ENCODE results near the gene ATXN1. TPM values are rescaled to one million over a fixed set of nuclear protein-coding genes. Genes with fewer than 3 reads are reported as not detected.
A peak's percentile ranks its signal among the peaks of the same experiment; 100 is the strongest.

The ATXN1 gene
- polyA plus RNA-seq, 1 of the 3 experiments (the other 2 are of a cell fraction) = 7.9 TPM

- TF ChIP-seq MAX (IDR thresholded peaks at IDR 0.05; ENCODE audit: low read depth) = peak; percentile 44; the same call in 1 of the 2 replicates
- TF ChIP-seq RXRA (IDR thresholded peaks at IDR 0.05; ENCODE audit: borderline replicate concordance, low read depth) = no peak; the same call in 1 of the 2 replicates
- TF ChIP-seq, protein P1, sequence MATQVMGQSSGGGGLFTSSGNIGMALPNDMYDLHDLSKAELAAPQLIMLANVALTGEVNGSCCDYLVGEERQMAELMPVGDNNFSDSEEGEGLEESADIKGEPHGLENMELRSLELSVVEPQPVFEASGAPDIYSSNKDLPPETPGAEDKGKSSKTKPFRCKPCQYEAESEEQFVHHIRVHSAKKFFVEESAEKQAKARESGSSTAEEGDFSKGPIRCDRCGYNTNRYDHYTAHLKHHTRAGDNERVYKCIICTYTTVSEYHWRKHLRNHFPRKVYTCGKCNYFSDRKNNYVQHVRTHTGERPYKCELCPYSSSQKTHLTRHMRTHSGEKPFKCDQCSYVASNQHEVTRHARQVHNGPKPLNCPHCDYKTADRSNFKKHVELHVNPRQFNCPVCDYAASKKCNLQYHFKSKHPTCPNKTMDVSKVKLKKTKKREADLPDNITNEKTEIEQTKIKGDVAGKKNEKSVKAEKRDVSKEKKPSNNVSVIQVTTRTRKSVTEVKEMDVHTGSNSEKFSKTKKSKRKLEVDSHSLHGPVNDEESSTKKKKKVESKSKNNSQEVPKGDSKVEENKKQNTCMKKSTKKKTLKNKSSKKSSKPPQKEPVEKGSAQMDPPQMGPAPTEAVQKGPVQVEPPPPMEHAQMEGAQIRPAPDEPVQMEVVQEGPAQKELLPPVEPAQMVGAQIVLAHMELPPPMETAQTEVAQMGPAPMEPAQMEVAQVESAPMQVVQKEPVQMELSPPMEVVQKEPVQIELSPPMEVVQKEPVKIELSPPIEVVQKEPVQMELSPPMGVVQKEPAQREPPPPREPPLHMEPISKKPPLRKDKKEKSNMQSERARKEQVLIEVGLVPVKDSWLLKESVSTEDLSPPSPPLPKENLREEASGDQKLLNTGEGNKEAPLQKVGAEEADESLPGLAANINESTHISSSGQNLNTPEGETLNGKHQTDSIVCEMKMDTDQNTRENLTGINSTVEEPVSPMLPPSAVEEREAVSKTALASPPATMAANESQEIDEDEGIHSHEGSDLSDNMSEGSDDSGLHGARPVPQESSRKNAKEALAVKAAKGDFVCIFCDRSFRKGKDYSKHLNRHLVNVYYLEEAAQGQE (IDR thresholded peaks at IDR 0.05; ENCODE audit: low read depth, low read length) = peak; percentile 55; the same call in 1 of the 2 replicates
- TF ChIP-seq SMC3 (IDR thresholded peaks at IDR 0.05; ENCODE audit: low read depth, low read length) = no peak
- TF ChIP-seq NRF1 (IDR thresholded peaks at IDR 0.05; ENCODE audit: low read depth, low read length) = no peak
- no peak for TF ChIP-seq ELF1 (IDR thresholded peaks at IDR 0.05)
- TF ChIP-seq FOSL2 (IDR thresholded peaks at IDR 0.05; ENCODE audit: borderline replicate concordance, low read depth) = no peak
- no peak for TF ChIP-seq TEAD4 (IDR thresholded peaks at IDR 0.05; ENCODE audit: borderline replicate concordance, insufficient read depth)
- TF ChIP-seq TAF1 (IDR thresholded peaks at IDR 0.05; ENCODE audit: borderline replicate concordance, low read depth, low read length) = no peak; the same call in 1 of the 2 replicates
These were observed 1.4 kb downstream of the ATXN1 start (continued) for GRCh38 chr6:16759646-16760515.

- WGBS (ENCODE audit: low lambda C conversion rate) = 3% methylated on average over 8 of the region's 8 CpGs
These were observed 2.0 kb downstream of the ATXN1 start for GRCh38 chr6:16759181-16759645.

More at GRCh38 chr6:16759181-16759645, 2.0 kb downstream of the ATXN1 start:
- DNase-seq = no peak
- Histone ChIP-seq H3K9me3 (no peaks in the 10 kb centered on the region), H3K9ac (peak overlapping the region; percentile 94), H3K9me2 (no peaks in the 10 kb centered on the region), H3K4me3 (ENCODE audit: low read depth in 2 of 2, low read length in 1 of 2) (peak overlapping the region; percentile 58 to 81), H4K20me1 (ENCODE audit: insufficient read depth) (peaks cover 30% of the 10 kb centered on the region), H2AFZ (ENCODE audit: low read depth) (peak overlapping the region; percentile 34), H3K4me1 (ENCODE audit: control insufficient read depth in 1 of 2, insufficient read depth in 2 of 2, low read depth in 1 of 2, low read length in 1 of 2) (peaks cover 12 to 19% of the 10 kb centered on the region in 2 experiments; a peak in 3 of 4 replicates), H3K4me2 (peak overlapping the region; percentile 83), H3K36me3 (replicated peaks in 1 of 2; ENCODE audit: control insufficient read depth in 1 of 2, insufficient read depth in 2 of 2, low read length in 1 of 2) (peaks cover 0 to 4% of the 10 kb centered on the region in 2 experiments), H3F3A (replicated peaks; ENCODE audit: insufficient read depth) (peaks cover 26% of the 10 kb centered on the region), H3K27ac (ENCODE audit: low read depth in 2 of 2, low read length in 1 of 2) (peak overlapping the region; percentile 36 to 90; a peak in 3 of 4 replicates), H3K27me3 (ENCODE audit: insufficient read depth) (no peaks in the 10 kb centered on the region), H3K79me2 (ENCODE audit: insufficient read depth) (peaks cover 81% of the 10 kb centered on the region)
- TF ChIP-seq RFX5 (IDR thresholded peaks at IDR 0.05; ENCODE audit: low read length) (no peak), RCOR1 (IDR thresholded peaks at IDR 0.05; ENCODE audit: low read length) (no peak), GATA2 (CRISPR knock-in tag; IDR thresholded peaks at IDR 0.05) (no peak), JUND (IDR thresholded peaks at IDR 0.05) (no peak)
- CTCF ChIA-PET = interaction anchor here (0.7 to 2.8 kb wide), 3 partner anchors 12 to 427 kb away, joined by 3 to 20 read pairs (median 5); no protein-coding TSS in a partner anchor
- POLR2A ChIA-PET = no interaction called here

All from SK-N-SH (cell line).